ENCODE measurements around the gene LEP. TPM values are rescaled to one million over a fixed set of nuclear protein-coding genes. Genes with fewer than 3 reads are reported as not detected.

LEP gene
- total RNA-seq (ENCODE audit: unreplicated experiment), result not detected
- long read RNA-seq, result 0 reads

DNA sequence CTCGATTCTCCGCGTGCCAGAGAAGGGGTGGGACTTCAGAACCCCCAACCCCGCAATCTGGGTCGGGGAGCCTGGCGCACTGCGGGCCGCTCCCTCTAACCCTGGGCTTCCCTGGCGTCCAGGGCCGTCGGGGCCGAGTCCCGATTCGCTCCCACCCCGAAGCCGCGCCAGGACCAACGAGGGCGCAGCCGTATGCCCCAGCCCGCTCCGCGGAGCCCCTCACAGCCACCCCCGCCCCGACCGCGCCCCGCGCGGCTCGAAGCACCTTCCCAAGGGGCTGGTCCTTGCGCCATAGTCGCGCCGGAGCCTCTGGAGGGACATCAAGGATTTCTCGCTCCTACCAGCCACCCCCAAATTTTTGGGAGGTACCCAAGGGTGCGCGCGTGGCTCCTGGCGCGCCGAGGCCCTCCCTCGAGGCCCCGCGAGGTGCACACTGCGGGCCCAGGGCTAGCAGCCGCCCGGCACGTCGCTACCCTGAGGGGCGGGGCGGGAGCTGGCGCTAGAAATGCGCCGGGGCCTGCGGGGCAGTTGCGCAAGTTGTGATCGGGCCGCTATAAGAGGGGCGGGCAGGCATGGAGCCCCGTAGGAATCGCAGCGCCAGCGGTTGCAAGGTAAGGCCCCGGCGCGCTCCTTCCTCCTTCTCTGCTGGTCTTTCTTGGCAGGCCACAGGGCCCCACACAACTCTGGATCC, at the start of gene LEP:
Gene LEP (plus strand): TSS at position 583 of the 691 bp plus-strand sequence. CDS start 10,741 bp downstream, outside the sequence.
- peaks cover 13% of the 10 kb centered on the region for H3K36me3 Mint-ChIP-seq (ENCODE audit: unreplicated experiment)
- TF ChIP-seq, protein P1, sequence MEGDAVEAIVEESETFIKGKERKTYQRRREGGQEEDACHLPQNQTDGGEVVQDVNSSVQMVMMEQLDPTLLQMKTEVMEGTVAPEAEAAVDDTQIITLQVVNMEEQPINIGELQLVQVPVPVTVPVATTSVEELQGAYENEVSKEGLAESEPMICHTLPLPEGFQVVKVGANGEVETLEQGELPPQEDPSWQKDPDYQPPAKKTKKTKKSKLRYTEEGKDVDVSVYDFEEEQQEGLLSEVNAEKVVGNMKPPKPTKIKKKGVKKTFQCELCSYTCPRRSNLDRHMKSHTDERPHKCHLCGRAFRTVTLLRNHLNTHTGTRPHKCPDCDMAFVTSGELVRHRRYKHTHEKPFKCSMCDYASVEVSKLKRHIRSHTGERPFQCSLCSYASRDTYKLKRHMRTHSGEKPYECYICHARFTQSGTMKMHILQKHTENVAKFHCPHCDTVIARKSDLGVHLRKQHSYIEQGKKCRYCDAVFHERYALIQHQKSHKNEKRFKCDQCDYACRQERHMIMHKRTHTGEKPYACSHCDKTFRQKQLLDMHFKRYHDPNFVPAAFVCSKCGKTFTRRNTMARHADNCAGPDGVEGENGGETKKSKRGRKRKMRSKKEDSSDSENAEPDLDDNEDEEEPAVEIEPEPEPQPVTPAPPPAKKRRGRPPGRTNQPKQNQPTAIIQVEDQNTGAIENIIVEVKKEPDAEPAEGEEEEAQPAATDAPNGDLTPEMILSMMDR (IDR thresholded peaks at IDR 0.05; ENCODE audit: partially characterized antibody, unreplicated experiment), result no peak

DNA sequence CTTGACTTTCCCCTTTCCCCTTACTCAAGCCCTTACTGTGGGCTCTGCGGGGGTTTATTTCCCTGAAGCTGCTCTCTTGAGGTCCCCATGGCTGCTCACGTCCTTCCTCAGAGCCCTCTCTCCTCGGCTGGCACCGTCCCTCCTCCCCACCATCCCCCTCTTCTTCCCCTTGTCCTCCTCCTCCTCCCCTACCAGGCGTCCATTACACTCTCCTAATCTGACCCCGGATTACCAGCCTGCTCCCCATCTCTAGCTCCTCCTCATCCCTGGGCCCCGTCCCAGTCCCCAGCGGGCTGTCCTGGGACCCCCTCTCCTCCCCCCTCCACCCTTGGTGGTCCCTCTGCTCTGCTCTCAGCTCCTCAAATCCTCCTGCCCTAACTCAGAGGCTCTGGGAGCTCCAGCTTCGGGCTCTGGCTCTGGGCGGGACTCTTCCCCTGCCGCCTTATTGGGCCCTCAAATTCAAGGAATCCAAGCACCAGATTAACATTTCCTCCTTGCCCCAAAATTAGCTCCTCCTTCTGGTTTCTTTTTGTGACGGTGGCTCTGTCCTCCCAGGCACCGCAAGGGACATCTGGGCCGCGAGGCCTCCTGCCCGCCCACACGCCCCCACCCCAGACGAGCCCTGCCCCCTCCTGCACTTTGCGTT, 48.5 kb upstream of the LEP start:
- Mint-ChIP-seq H3K27ac (ENCODE audit: unreplicated experiment) (no peak overlapping the region), H3K9me3 (ENCODE audit: unreplicated experiment) (peaks cover 4% of the 10 kb centered on the region), H3K36me3 (ENCODE audit: unreplicated experiment) (peaks cover 54% of the 10 kb centered on the region), H3K4me1 (ENCODE audit: low read depth, unreplicated experiment) (no peaks in the 10 kb centered on the region), H3K4me3 (ENCODE audit: unreplicated experiment) (no peak overlapping the region), H3K27me3 (ENCODE audit: unreplicated experiment) (peaks cover 8% of the 10 kb centered on the region)
- TF ChIP-seq, protein P1 (IDR thresholded peaks at IDR 0.05; ENCODE audit: partially characterized antibody, unreplicated experiment), result no peak
- DNase-seq, result no peak

More for the DNA sequence above, at the start of gene LEP:
- no peak within 1 kb of the TSS for H3K4me3 Mint-ChIP-seq (ENCODE audit: unreplicated experiment)
- H3K4me1 Mint-ChIP-seq (ENCODE audit: low read depth, unreplicated experiment), result no peaks in the 10 kb centered on the region
- no peak within 1 kb of the TSS for H3K27ac Mint-ChIP-seq (ENCODE audit: unreplicated experiment)
- peaks cover 2% of the 10 kb centered on the region for H3K27me3 Mint-ChIP-seq (ENCODE audit: unreplicated experiment)
- peaks cover 6% of the 10 kb centered on the region for H3K9me3 Mint-ChIP-seq (ENCODE audit: unreplicated experiment)
- no peak for DNase-seq

DNA sequence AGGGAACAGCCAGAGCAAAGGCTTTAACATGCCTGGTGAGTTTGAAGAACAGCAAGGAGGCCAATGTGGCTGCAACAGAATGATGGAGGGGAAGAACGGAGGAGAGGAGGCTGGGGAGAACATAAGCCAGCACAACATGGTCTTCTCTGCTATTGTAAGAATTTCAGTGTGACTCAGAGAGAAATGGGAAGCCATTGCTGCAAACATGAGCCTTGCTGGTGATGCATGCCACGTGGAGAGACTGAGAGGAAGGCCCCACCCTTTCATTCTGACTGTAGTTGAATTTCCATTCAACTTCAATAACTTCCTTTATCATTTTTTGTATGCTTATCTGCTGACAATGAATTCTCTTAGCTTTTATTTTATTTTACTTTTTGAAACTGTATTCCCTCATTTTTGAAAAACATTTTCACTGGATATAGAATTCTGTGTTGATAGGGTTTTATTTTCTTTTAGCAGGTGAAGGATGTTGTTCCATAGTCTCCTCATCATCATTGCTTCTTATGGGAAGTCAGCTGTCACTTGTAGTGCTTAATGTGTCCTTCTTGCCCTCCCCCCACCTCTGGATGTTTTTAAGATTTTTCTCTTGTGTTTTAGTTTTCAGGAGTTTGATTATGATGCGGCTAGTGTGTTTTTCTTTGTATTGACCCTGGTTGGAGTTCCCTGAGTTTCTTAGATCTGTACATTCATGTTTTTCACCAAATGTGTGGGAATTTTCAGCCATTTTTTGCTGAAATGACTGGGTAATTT, 46.4 kb upstream of the LEP start:
- H3K4me3 Mint-ChIP-seq (ENCODE audit: unreplicated experiment), result no peak overlapping the region
- DNase-seq, result no peak
- TF ChIP-seq, protein P1 (IDR thresholded peaks at IDR 0.05; ENCODE audit: partially characterized antibody, unreplicated experiment), result no peak
- H3K9me3 Mint-ChIP-seq (ENCODE audit: unreplicated experiment), result peaks cover 4% of the 10 kb centered on the region
- H3K27me3 Mint-ChIP-seq (ENCODE audit: unreplicated experiment), result peaks cover 6% of the 10 kb centered on the region
- no peak overlapping the region for H3K27ac Mint-ChIP-seq (ENCODE audit: unreplicated experiment)
- H3K4me1 Mint-ChIP-seq (ENCODE audit: low read depth, unreplicated experiment), result no peaks in the 10 kb centered on the region
- H3K36me3 Mint-ChIP-seq (ENCODE audit: unreplicated experiment), result peaks cover 54% of the 10 kb centered on the region

DNA sequence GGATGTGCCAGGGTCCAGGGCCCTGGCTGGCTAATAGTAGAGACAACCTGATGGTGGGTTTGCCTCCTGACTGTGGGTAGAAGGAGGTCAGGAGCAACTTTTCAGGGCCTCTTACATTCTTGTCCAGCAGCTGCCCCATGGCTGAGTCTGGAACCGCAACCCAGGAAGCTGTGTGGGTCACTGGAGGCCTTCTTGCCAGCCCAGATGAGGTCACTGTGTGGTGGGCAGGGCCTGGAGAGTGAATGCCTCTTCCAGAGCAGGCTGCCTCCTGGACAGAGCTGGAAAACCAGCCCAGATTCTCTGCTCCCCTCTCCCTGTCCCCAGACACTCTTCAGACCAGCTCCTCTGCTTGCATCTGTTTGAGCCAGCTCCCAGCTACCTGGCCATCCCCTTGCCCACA, 43.5 kb upstream of the LEP start:
- no peak overlapping the region for H3K4me3 Mint-ChIP-seq (ENCODE audit: unreplicated experiment)
- H3K27me3 Mint-ChIP-seq (ENCODE audit: unreplicated experiment), result peaks cover 18% of the 10 kb centered on the region
- no peak overlapping the region for H3K27ac Mint-ChIP-seq (ENCODE audit: unreplicated experiment)
- H3K4me1 Mint-ChIP-seq (ENCODE audit: low read depth, unreplicated experiment), result peaks cover 15% of the 10 kb centered on the region
- H3K9me3 Mint-ChIP-seq (ENCODE audit: unreplicated experiment), result peaks cover 10% of the 10 kb centered on the region
- no peak for DNase-seq
- TF ChIP-seq, protein P1 (IDR thresholded peaks at IDR 0.05; ENCODE audit: partially characterized antibody, unreplicated experiment), result no peak
- H3K36me3 Mint-ChIP-seq (ENCODE audit: unreplicated experiment), result peaks cover 44% of the 10 kb centered on the region

Measured in glutamatergic neuron (in vitro differentiated cells).